ENCODE results near the gene SERPINB7.

The SERPINB7 gene

DNA sequence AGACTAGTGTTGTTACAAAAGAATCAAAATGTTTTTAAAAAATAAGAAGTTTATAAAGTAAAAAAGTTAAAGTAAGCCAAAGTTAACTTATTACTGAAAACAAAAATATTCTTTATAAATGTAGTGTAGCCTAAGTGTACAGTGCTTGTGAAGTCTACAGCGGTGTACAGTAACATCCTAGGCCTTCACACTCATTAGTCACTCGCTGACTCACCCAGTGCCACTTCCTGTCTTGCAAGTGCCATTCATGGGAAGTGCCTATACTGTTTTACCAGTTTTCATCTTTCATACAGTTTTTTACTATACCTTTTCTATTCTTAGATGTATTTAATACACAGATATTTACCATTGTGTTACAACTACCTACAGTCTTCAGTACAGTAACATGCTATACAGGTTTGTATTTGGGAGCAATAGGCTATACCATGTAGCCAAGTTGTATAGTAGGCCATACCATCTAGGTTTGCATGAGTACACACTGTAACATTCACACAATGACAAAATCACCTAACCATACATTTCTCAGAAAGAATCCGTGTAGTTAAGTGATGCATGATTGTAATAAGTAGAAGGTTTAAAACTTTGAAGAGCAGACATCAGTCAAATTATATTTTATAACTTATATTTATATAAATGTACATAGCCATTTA, 13.4 kb downstream of the SERPINB7 start:
- DNase-seq = peak; percentile 43 to 61

- no peak for DNase-seq
These were observed 14.1 kb downstream of the SERPINB7 start for GRCh38 chr18:63789327-63789726.

DNA sequence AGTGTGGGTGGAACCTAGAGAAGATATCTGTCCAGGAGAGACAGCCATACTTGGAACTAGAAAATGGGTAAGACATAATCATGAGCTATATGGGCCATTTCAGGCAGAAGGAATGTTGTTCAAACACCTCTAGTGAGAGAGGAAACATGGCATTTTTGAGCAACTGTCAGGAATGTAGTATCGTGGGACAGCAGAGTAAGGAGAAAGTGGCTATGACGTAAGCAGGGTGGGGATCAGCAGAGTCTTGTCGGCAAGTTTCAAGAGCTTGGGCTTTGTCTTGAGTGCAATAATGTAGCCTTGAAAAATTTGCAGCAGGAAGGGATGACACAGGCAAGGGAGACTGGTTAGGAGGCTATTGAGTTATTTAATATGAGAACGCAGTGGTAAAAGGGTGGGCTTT, 20.4 kb downstream of the SERPINB7 start:
- no peak for DNase-seq

- no peak for DNase-seq
These were observed 24.0 kb downstream of the SERPINB7 start for GRCh38 chr18:63799189-63799588.

DNA sequence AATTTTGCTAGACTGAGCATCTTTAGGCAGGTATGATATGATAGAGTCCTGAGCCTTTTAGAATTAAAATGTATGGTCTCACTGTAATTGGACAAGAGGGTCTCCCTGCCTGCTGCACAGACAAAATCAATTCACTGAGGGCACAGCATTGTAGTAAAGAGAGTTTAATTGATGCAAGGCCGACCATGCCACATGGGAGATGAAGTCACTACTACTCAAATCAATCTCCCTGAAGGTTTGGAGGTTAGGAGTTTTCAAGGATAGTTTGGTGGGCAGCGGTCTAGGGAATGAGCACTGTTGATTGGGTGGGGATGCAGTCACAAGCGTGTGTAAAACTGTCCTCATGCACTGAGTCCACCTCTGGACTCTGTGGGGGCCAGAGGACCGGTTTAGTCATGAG, 26.1 kb downstream of the SERPINB7 start:
- no peak for DNase-seq

- DNase-seq = no peak
These were observed 32.9 kb downstream of the SERPINB7 start for GRCh38 chr18:63808125-63808524.

DNA sequence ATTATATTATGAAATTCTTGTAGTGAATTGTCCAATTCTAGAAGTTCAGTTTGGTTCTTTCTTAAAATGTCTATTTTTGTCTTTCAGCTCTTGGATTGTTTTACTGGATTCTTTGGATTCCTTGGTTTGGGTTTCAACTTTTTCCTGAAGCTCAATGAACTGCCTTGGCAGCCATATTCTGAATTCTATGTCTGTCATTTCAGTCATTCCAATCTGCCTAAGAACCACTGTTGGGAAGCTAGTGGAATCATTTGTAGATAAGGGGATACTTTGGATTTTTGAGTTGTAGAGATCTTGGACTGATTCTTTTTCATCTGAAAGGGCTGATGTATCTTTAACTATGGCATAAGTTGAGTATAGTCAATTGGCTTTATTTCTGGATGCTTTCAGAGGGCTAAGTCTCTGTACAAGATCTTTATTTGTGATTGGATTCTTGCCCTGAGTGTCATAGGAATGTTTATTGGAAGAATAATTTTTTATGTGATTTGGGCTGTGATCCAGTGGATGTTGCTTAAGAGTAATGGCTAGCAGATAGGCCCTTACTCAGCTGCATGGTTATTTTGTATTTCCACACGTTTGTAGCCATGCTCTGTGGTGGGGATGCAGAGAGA, 42.3 kb downstream of the SERPINB7 start:
- DNase-seq = no peak

GRCh38 chr18:63818212-63818611, 43.0 kb downstream of the SERPINB7 start:
- no peak for DNase-seq

- DNase-seq = no peak
These were observed 44.6 kb downstream of the SERPINB7 start for GRCh38 chr18:63819786-63820185.

DNA sequence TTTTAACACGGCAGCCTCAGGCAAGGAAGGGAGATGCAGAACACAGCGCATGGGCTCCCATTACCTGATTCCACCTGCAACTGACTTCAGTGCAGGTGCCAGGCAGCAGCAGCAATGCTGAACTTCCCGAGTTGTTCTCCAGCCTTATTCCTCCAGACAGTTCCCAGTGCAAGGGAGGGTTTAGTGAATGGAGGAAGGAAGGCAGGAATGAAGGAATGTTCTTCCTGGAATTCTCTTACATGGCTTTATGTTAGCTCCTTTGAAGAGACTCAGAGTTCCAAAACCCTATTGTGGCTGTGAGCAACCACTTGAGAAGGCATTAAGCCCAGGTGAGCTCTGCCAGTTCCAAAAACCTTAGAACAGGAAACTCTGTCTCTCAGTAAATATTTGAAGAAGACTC, 45.5 kb downstream of the SERPINB7 start:
- no peak for DNase-seq

- peak; percentile 44 to 54 for DNase-seq
These were observed 48.5 kb downstream of the SERPINB7 start for GRCh38 chr18:63823516-63824219.

DNA sequence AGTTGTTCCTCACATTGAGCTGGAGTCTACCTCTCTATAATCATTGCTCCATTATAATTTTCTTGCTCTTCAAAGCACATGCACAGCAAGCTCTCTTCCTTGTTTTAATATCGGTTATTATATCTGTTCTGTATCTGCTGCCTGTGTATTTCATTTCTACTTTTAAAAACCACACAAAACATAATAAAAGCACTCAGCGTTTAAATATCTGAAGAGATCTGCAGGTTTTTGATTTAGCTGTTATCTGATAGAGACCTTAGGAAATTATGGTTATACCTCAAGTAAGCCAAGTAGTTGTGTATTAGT, 49.0 kb downstream of the SERPINB7 start:
- no peak for DNase-seq

DNA sequence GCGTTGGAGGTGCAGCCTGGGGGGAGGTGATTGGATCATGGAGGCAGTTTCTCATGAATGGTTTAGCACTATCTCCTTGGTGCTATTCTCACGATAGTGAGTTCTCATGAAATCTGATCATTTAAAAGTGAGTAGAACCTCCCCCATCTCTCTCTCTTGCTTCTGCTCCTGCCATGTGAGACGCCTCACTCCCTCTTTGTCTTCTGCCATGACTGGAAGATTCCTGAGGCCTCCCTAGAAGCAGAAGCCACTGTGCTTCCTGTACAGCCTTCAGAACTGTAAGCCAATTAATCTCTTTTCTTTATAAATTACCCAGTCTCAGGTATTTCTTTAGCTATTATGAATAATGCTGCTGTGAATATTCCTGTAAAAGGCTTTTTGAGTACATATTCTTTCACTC, 52.9 kb downstream of the SERPINB7 start:
- DNase-seq = no peak

DNA sequence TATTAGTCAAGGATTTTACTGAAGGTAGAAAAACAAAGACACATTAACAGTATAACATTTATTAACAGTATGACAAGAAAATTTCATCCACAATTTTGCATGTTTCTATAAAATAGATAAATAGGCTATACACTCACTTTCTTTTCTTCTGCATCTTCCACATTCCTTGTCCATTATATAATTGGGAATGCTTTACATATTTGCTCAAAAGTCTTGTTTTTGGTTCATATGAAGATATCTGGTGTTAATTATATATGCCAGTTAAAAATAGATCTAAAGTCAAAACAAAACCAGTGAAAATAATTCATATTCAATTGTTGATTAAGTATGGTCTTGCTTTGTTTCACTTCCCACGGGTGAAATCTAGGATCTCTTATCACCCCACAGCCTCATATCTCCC, 53.4 kb downstream of the SERPINB7 start:
- DNase-seq = no peak

- DNase-seq = no peak
These were observed 54.7 kb downstream of the SERPINB7 start for GRCh38 chr18:63829886-63830285.

- DNase-seq = no peak
These were observed 56.0 kb downstream of the SERPINB7 start for GRCh38 chr18:63831080-63831788.

DNA sequence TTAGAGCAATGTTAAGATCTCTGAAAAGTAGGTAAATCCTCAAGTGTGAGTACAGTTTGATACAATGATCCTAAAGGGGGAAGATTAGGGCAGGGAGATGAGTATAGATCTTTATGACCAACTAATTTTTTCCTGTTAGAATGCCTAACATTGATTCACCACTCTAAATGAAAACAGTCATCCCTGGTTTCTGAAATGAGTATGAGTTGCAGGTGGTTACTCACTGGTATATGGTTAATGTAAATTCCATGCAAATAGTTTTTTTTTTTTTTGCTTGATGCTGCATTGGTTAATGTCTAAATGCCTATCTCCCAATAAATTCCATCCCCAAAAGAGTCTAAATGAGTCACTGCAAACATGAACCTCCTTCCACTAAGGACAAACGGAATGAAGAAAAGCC, 57.3 kb downstream of the SERPINB7 start:
- DNase-seq = no peak

DNA sequence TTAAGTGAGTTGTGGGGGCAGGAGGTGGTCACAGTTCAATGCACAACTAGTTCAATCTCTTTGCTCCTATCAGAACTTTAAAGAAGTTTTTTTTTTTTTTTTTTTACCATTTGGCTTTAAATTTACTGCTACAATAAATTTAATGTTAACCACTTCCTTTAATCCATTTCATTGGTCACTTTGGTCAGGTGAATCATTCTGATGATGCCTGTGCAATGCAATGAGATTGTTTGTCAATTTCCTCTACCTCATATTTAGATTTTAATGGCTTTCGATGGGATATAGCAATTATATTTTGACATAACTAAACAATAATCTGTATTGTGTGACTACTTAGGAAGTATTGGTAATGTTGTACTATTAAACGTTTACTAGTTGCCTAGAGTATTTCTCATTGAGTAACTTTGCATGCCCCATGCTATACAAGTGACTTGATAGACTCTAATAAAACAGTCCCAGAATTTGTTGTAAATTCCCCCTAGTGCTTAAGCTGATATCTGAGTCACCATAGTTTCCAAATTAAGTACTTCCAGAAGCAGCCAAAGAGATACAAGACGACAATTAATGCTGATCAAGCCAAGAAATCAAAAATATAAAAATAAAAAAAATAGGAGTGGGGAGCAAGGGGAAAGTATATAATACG, 59.4 kb downstream of the SERPINB7 start:
- no peak for DNase-seq

DNA sequence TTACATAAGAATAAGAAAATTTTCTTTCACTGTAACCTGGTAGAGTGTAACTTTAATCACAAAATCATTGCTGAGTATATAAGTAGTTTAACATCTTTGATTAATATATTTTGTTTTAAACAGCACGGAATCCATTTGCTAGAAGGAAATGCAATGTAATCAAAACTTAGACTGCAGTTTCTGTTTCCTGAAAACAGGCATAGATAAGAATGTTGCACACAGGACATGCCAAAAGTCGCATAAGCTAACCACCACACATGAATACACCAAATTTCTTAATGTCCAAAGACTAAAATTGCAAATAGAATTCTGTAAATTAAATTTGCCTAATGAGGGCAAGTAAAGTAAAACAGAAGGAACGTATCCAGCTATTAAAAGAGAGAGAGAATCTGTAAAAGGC, 61.2 kb downstream of the SERPINB7 start:
- DNase-seq = no peak

- DNase-seq = no peak
These were observed 62.4 kb downstream of the SERPINB7 start for GRCh38 chr18:63837590-63837989.

DNA sequence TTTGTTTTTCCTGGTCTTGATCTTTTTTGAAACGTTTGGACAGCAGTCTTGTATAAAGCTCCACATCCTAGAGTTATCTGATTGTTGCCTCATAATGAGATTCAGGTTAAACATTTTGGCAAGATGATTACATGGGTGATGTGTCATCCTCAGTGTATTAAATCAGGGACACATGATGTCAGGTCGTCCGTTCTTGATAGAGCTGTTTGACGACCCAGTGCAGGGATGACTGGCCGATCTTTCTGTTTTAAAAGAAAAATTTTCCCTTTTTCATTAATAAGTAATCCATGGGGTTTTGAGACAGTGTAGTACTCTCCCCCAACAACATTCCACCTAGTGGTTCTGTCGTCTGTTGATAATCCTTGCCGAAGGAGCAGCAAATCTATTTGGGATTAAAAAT, 67.8 kb downstream of the SERPINB7 start:
- no peak for DNase-seq

- no peak for DNase-seq
These were observed 69.0 kb downstream of the SERPINB7 start for GRCh38 chr18:63844254-63844653.

GRCh38 chr18:63848159-63848558, 72.9 kb downstream of the SERPINB7 start:
- no peak for DNase-seq
